Colonic mucosa (tissue), 4 donors: ENCODE results near the gene TMEM212. TPM values are rescaled to one million over a fixed set of nuclear protein-coding genes. Genes with fewer than 3 reads are reported as not detected.

Source experiments
- DNase-seq: peaks from one replicate; pipeline ENCODE4 v3.0.0-alpha.2; 2020
- H3K27ac ChIP-seq: fragments of 200-600 bp; one replicate; pipeline ENCODE4 v1.8.0; 2021
- H3K27me3 ChIP-seq: fragments of 200-600 bp; one replicate; pipeline ENCODE4 v1.8.0; 2021
- H3K36me3 ChIP-seq: fragments of 200-600 bp; one replicate; pipeline ENCODE4 v1.8.0; 2021
- H3K4me1 ChIP-seq: fragments of 200-600 bp; one replicate; pipeline ENCODE4 v1.8.0; 2021; ENCODE audit warnings: mild to moderate bottlenecking
- H3K4me3 ChIP-seq: fragments of 200-600 bp; one replicate; pipeline ENCODE4 v1.8.0; 2021
- H3K9ac ChIP-seq, 2 donors: one replicate each; pipeline ENCODE4 v1.7.0; 2013; ENCODE audit warnings: control low read depth in 2 of 2, low read depth in 2 of 2, low read length in 2 of 2
- H3K9me3 ChIP-seq: fragments of 200-600 bp; one replicate; pipeline ENCODE4 v1.8.0; 2021
- CTCF ChIP-seq: fragments of 200-600 bp; IDR thresholded peaks from one replicate; pipeline ENCODE4 v1.8.0; 2022; ENCODE audit warnings: antibody characterized with exemption, mild to moderate bottlenecking
- intact Hi-C: fragments of 100-400 bp; cut with DNase I; formaldehyde crosslinking; loops from one replicate; pipeline ENCODE4 v1.14.1; 2022
- total RNA-seq, 2 donors: library from RNA; stranded (reverse); fragmentation: NEBNext Ultra II Directional in 1 of 2; extraction: Animal tissue kit (Norgen Biotek cat#: 25700) in 1 of 2; gene quantifications; one replicate each; pipeline ENCODE4 v1.2.1, GENCODE V29; 2021
- donor health status: healthy.
- donor health status: DM: no; HTN: no; CAD: no.
- donor health status: DM: no; HTN: no; CAD: no.

The TMEM212 gene
- total RNA-seq, 2 donors from 2014 or later, result not detected

DNA sequence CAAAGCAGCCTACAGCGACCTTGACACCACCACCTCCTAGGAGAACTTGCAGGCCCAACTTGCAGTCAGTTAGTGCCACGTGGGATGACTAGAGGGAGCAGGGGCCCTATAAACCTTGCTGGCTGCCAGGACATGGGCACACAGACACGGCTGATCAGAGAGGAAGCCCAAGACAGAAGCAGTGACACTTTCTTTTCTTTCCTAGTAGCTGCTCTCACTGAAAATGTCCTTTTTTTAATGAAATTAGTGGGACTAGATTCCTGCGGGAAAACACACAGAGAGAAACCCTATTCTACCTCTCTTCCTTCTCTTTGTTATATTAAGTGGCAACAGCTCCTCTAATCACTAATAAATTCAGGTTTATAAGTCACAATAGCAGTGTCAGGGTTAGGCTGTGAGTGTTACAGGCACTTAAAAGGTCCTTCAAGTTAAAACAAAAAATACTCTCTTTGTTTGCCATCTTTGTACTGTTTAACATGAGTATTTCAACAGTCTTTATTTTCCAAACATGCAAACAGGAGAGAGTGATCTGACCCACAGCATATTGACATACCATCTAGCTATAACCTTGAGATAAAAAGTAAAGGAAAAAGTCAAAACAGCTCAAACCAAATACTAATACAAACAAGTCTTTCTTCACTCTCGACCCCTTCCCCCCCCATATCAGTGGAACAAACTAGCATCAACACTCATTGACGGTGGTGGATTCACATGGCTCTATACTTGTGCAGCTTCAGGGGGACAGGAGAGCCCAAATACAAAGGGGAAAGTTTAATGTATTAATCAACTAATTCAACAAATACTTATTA lies 2.1 kb upstream of the TMEM212 start:
- no peaks in the 10 kb centered on the region for H3K36me3 ChIP-seq
- no peak for DNase-seq
- no peak overlapping the region for H3K9ac ChIP-seq
- TF ChIP-seq CTCF, result no peak
- no peaks in the 10 kb centered on the region for H3K9me3 ChIP-seq
- no peak overlapping the region for H3K27ac ChIP-seq
- peaks cover 6% of the 10 kb centered on the region for H3K4me1 ChIP-seq
- intact Hi-C loops, result no loop called here
- H3K4me3 ChIP-seq, result no peak overlapping the region
- H3K27me3 ChIP-seq, result no peaks in the 10 kb centered on the region

GRCh38 chr3:171841620-171842000 lies 1.5 kb upstream of the TMEM212 start:
- H3K27ac ChIP-seq, result no peak overlapping the region
- H3K4me1 ChIP-seq, result peaks cover 6% of the 10 kb centered on the region
- H3K9me3 ChIP-seq, result no peaks in the 10 kb centered on the region
- intact Hi-C loops, result no loop called here
- no peaks in the 10 kb centered on the region for H3K36me3 ChIP-seq
- no peak overlapping the region for H3K4me3 ChIP-seq
- DNase-seq, result no peak
- no peak overlapping the region for H3K9ac ChIP-seq
- H3K27me3 ChIP-seq, result no peaks in the 10 kb centered on the region
- no peak for TF ChIP-seq CTCF

DNA sequence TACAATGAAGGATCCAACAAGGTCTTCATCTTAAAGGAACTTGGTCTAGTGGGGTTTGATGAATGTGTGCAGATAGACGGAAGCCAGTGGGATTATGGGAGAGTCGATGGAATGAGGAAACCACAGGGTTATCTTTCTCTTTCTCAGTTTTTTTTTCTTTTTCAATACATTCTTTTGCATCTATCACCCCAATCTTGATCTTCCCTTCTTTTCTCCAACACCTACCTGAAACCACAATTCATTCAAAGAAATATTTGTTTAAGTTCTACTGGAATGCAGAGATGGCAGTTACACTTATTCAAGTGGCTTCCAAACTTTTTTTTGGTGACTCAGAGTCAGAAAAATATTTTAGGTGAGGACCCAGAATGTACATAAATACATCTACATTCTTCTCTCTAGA lies 1.7 kb downstream of the TMEM212 start:
- no peaks in the 10 kb centered on the region for H3K4me1 ChIP-seq
- intact Hi-C loops, result no loop called here
- TF ChIP-seq CTCF, result no peak
- no peak overlapping the region for H3K9ac ChIP-seq
- no peak for DNase-seq
- H3K27me3 ChIP-seq, result no peaks in the 10 kb centered on the region
- H3K9me3 ChIP-seq, result no peaks in the 10 kb centered on the region
- H3K36me3 ChIP-seq, result no peaks in the 10 kb centered on the region
- no peak overlapping the region for H3K27ac ChIP-seq
- H3K4me3 ChIP-seq, result no peak overlapping the region

DNA sequence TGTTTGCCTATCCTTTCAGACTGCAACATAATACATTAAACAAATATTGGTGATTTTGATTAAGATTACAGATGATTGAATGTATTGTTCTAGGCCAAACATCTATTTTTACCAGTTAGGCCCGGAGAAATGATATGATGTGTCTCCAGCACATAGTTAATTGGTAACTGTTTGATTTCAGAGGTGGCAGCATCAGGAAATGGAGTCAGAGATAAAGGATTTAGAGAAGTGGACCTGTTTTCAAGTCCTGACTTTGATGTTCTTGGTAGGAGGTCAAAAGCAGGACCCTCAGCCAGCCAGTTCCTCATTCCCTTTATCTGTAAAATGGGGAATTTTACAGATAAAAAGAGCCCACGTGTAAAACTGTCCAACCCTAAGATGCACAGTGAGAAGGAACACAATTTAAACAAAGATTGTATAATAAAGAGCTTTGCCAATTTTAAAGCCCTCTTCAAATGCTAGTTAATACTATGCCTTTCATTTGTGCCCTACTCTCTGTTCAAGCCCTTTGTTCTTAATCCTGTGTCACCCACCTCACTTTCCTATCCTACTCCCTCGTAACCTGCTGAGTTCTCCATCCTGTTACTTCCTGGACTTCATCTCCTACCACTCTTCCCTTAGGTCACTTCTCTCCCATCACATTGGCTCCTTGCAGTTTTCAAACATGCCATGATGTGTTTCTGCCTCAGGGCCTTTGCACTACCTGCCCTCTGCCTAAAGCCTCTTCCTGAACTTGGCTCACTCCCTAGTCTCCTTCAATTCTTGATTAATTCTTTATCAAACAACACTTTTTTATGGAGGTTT lies 2.5 kb downstream of the TMEM212 start:
- Histone ChIP-seq H3K9me3 (no peaks in the 10 kb centered on the region), H3K27me3 (no peaks in the 10 kb centered on the region), H3K4me1 (no peaks in the 10 kb centered on the region), H3K9ac (no peak overlapping the region), H3K4me3 (no peak overlapping the region), H3K36me3 (no peaks in the 10 kb centered on the region), H3K27ac (no peak overlapping the region)
- intact Hi-C loops, result no loop called here
- no peak for DNase-seq
- no peak for TF ChIP-seq CTCF

- TF ChIP-seq CTCF, result no peak
- H3K9me3 ChIP-seq, result no peaks in the 10 kb centered on the region
- no peak overlapping the region for H3K27ac ChIP-seq
- DNase-seq, result no peak
- H3K9ac ChIP-seq, result no peak overlapping the region
- intact Hi-C loops, result no loop called here
- H3K36me3 ChIP-seq, result no peaks in the 10 kb centered on the region
- H3K4me1 ChIP-seq, result no peaks in the 10 kb centered on the region
- H3K4me3 ChIP-seq, result no peak overlapping the region
- no peaks in the 10 kb centered on the region for H3K27me3 ChIP-seq
Measured at GRCh38 chr3:171846597-171846996, 3.4 kb downstream of the TMEM212 start.
